CD4-positive, alpha-beta T cell (primary cell): ENCODE results near the gene DNMT3L. TPM values are rescaled to one million over a fixed set of nuclear protein-coding genes. Genes with fewer than 3 reads are reported as not detected.

Source experiments
- ATAC-seq: fragments of 200-7000 bp; cut with Tn5 transposase; one replicate; pipeline ENCODE4 v1.10.0; 2022; ENCODE audit warnings: mild to moderate bottlenecking; ENCODE audit not compliant: poor library complexity
- CTCF ChIA-PET: fragments of 350-600 bp; sonication (Branson Sonifier 250); formaldehyde crosslinking; loops from one replicate; lab custom pipeline; 2021; ENCODE audit warnings: antibody characterized with exemption, inconsistent platforms; lab: Charles Lee
- POLR2A ChIA-PET: fragments of 350-600 bp; sonication (Branson Sonifier 250); formaldehyde crosslinking; loops from one replicate; lab custom pipeline; 2021; ENCODE audit warnings: antibody characterized with exemption, inconsistent platforms; lab: Charles Lee
- DNase-seq, 14 experiments: peaks; one replicate each; pipeline ENCODE4 v3.0.0-alpha.2; 2013 to 2020; ENCODE audit warnings: mixed read lengths in 2 of 14
- H3K27ac ChIP-seq, 2 donors: one replicate each; pipeline versions ENCODE4 v1.5.1 to v1.7.0; 2013; ENCODE audit warnings: low read length in 2 of 2, low read depth in 1 of 2, mild to moderate bottlenecking in 1 of 2
- H3K27me3 ChIP-seq, 2 experiments: 1 replicate in 1 of 2; 2 replicates in 1 of 2; pipeline versions ENCODE4 v1.6.1 to v1.7.0; 2013; ENCODE audit warnings: low read length in 2 of 2, control low read depth in 1 of 2, mild to moderate bottlenecking in 1 of 2, moderate library complexity in 1 of 2; ENCODE audit not compliant: insufficient read depth in 2 of 2, control insufficient read depth in 1 of 2
- H3K36me3 ChIP-seq: one replicate; pipeline ENCODE4 v1.6.1; 2013; ENCODE audit warnings: low read length, control low read depth; ENCODE audit not compliant: insufficient read depth
- H3K4me1 ChIP-seq: one replicate; pipeline ENCODE4 v1.6.1; 2013; ENCODE audit warnings: low read length, control low read depth; ENCODE audit not compliant: insufficient read depth
- H3K4me3 ChIP-seq: one replicate; pipeline ENCODE4 v1.5.1; 2013; ENCODE audit warnings: mild to moderate bottlenecking, low read length, moderate library complexity
- H3K9me3 ChIP-seq, 2 experiments: 1 replicate in 1 of 2; 2 replicates in 1 of 2; pipeline versions ENCODE4 v1.6.1 to v1.7.0; 2013; ENCODE audit warnings: low read length in 2 of 2, mild to moderate bottlenecking in 2 of 2, control low read depth in 1 of 2, moderate library complexity in 1 of 2; ENCODE audit not compliant: control insufficient read depth in 1 of 2, insufficient read depth in 1 of 2
- H3K27ac Mint-ChIP-seq: one replicate; pipeline ENCODE4 v1.8.0; 2020; ENCODE audit warnings: mixed read lengths
- H3K27me3 Mint-ChIP-seq: one replicate; pipeline ENCODE4 v1.8.0; 2021; ENCODE audit warnings: mixed read lengths
- H3K36me3 Mint-ChIP-seq: one replicate; pipeline ENCODE4 v1.8.0; 2021; ENCODE audit warnings: low read depth, mixed read lengths
- H3K4me1 Mint-ChIP-seq: one replicate; pipeline ENCODE4 v1.8.0; 2021; ENCODE audit warnings: low read depth, mixed read lengths
- H3K4me3 Mint-ChIP-seq: one replicate; pipeline ENCODE4 v1.8.0; 2020; ENCODE audit warnings: mild to moderate bottlenecking, mixed read lengths
- H3K9me3 Mint-ChIP-seq: one replicate; pipeline ENCODE4 v1.8.0; 2020; ENCODE audit warnings: mixed read lengths
- intact Hi-C, 2 experiments: fragments of 100-400 bp; cut with DNase I in 1 of 2; cut with micrococcal nuclease in 1 of 2; formaldehyde crosslinking; loops; one replicate each; pipeline versions ENCODE4 v1.15.1 to v1.9.0; 2023 to 2025; cut with DNase I, micrococcal nuclease
- total RNA-seq, 174 experiments: library from RNA in 2 of 174; stranded (reverse) in 2 of 174; gene quantifications; one replicate each; pipeline ENCODE4 v1.2.3 and lab custom pipeline; 2021 to 2026
- TF ChIP-seq, protein P1 (sequence below): fragments of 200-600 bp; IDR thresholded peaks from one replicate; pipeline ENCODE4 v1.8.0; 2022; ENCODE audit warnings: antibody characterized with exemption, mild to moderate bottlenecking

The DNMT3L gene
- total RNA-seq, 2 experiments from 2014 or later: not detected

DNA sequence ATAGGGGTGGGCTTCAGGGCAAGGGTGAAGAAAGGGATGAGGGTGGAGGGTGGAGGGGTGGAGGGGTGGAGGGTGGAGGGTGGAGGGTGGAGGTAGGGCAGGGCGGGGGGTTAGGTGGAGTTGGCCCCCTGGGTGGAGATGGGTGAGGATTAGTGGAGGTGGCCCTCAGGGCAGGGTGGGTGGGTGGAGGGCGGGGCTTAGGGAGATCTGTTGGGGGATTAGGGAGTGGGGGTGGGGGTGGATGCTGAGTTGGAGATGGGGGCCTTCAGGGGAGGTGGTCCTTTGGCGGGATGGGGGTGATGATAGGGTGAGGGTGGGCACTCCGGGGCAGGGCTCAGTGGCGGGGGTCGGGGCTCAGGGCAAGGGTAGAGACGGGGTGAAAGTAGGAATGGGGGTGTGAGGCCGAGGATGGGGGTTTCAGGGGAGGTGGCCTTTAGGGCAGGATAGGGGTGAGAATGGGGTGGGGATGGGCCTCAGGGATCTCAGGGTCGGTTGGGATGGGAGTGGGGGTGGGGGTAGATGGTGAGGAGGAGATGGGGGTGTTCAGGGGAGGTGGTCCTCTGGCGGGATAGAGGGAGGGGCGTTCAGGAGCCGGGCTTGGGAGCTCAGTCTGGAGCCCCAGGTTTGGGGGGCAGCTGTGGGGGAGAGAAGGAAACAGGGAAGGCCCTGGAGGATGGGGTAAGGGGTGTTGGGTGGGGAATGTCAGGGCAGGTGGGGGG, 800 bp upstream of the DNMT3L start:
- CTCF ChIA-PET: no interaction called here
- H3K36me3 Mint-ChIP-seq: no peaks in the 10 kb centered on the region

GRCh38 chr21:44260791-44261631, 686 bp downstream of the DNMT3L start:
- no peak overlapping the region for H3K4me3 Mint-ChIP-seq

More for the DNA sequence above, 800 bp upstream of the DNMT3L start:
- Mint-ChIP-seq H3K27ac (no peak overlapping the region), H3K27me3 (no peaks in the 10 kb centered on the region), H3K4me3 (no peak overlapping the region), H3K9me3 (no peaks in the 10 kb centered on the region), H3K4me1 (no peaks in the 10 kb centered on the region)
- no peaks in the 10 kb centered on the region for H3K9me3 ChIP-seq
- POLR2A ChIA-PET: no interaction called here
- H3K4me1 ChIP-seq: no peaks in the 10 kb centered on the region
- no peak overlapping the region for H3K4me3 ChIP-seq
- no peaks in the 10 kb centered on the region for H3K27me3 ChIP-seq
- DNase-seq: peak in 1 of 14 experiments; percentile 7
- H3K27ac ChIP-seq: no peak overlapping the region
- ATAC-seq: no peak
- intact Hi-C loops: no loop called here
- TF ChIP-seq, protein P1, sequence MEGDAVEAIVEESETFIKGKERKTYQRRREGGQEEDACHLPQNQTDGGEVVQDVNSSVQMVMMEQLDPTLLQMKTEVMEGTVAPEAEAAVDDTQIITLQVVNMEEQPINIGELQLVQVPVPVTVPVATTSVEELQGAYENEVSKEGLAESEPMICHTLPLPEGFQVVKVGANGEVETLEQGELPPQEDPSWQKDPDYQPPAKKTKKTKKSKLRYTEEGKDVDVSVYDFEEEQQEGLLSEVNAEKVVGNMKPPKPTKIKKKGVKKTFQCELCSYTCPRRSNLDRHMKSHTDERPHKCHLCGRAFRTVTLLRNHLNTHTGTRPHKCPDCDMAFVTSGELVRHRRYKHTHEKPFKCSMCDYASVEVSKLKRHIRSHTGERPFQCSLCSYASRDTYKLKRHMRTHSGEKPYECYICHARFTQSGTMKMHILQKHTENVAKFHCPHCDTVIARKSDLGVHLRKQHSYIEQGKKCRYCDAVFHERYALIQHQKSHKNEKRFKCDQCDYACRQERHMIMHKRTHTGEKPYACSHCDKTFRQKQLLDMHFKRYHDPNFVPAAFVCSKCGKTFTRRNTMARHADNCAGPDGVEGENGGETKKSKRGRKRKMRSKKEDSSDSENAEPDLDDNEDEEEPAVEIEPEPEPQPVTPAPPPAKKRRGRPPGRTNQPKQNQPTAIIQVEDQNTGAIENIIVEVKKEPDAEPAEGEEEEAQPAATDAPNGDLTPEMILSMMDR: no peak
- no peaks in the 10 kb centered on the region for H3K36me3 ChIP-seq

DNA sequence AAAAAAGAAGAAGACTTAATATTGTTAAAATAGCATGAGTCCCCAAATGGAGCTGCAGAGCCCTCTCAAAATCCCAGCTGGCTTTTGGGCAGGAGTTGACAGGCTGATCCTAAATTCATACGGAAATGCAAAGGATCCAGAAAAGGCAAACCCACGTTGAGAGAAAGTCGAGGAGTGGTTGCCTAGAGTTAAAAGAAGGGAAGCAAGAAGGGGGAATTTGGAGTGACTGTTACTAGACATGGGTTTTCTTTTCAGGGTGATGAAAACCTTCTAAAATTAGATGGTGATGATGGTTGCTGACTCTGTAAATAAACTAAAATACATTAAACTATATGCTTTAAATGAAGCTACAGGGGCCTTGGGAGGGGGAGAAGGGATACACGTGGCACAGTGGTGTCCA, 1.6 kb downstream of the DNMT3L start:
- Histone ChIP-seq H3K4me3 (no peak overlapping the region), H3K27ac (no peak overlapping the region), H3K36me3 (no peaks in the 10 kb centered on the region), H3K9me3 (no peaks in the 10 kb centered on the region), H3K4me1 (no peaks in the 10 kb centered on the region), H3K27me3 (no peaks in the 10 kb centered on the region)
- no peak for ATAC-seq
- ChIA-PET CTCF (no interaction called here), POLR2A (no interaction called here)
- no peak overlapping the region for H3K4me3 Mint-ChIP-seq
- H3K36me3 Mint-ChIP-seq: no peaks in the 10 kb centered on the region
- H3K27ac Mint-ChIP-seq: no peak overlapping the region
- TF ChIP-seq, protein P1: no peak
- intact Hi-C loops: no loop called here
- H3K27me3 Mint-ChIP-seq: no peaks in the 10 kb centered on the region
- no peaks in the 10 kb centered on the region for H3K9me3 Mint-ChIP-seq
- DNase-seq: no peak
- no peaks in the 10 kb centered on the region for H3K4me1 Mint-ChIP-seq

More at GRCh38 chr21:44260791-44261631, 686 bp downstream of the DNMT3L start:
- no peaks in the 10 kb centered on the region for H3K9me3 ChIP-seq
- H3K27ac Mint-ChIP-seq: no peak overlapping the region
- POLR2A ChIA-PET: no interaction called here
- DNase-seq (peak in 1 of 14 experiments; percentile 9), ATAC-seq (no peak)
- H3K27me3 Mint-ChIP-seq: no peaks in the 10 kb centered on the region
- CTCF ChIA-PET: no interaction called here
- H3K4me3 ChIP-seq: no peak overlapping the region
- H3K27ac ChIP-seq: no peak overlapping the region
- no peaks in the 10 kb centered on the region for H3K36me3 Mint-ChIP-seq
- H3K4me1 Mint-ChIP-seq: no peaks in the 10 kb centered on the region
- TF ChIP-seq, protein P1: no peak
- H3K27me3 ChIP-seq: no peaks in the 10 kb centered on the region
- no peaks in the 10 kb centered on the region for H3K36me3 ChIP-seq
- H3K4me1 ChIP-seq: no peaks in the 10 kb centered on the region
- intact Hi-C loops: no loop called here
- no peaks in the 10 kb centered on the region for H3K9me3 Mint-ChIP-seq
